GM12878 (cell line): ENCODE measurements around the gene ATOSA.

Experiments
- ATF2 ChIP-seq: IDR thresholded peaks from 2 replicates; pipeline ENCODE4 v1.6.1; 2012; ENCODE audit warnings: low read length, inconsistent platforms
- BRCA1 ChIP-seq: IDR thresholded peaks from 2 replicates; pipeline ENCODE4 v1.6.1; 2011; ENCODE audit warnings: low read depth, low read length, improper control_type of control experiment
- CTCF ChIP-seq, 3 experiments: IDR thresholded peaks in 2 of 3; conservative IDR thresholded peaks in 1 of 3; 2 replicates each; pipeline ENCODE4 v1.5.1; 2011; ENCODE audit warnings: low read depth in 3 of 3, low read length in 3 of 3, mild to moderate bottlenecking in 3 of 3, control low read depth in 2 of 3, moderate library complexity in 2 of 3, inconsistent platforms in 1 of 3, mixed read lengths in 1 of 3; ENCODE audit not compliant: control insufficient read depth in 2 of 3, insufficient read depth in 1 of 3; ENCODE audit errors: extremely low read depth in 1 of 3
- FOXM1 ChIP-seq: IDR thresholded peaks from 2 replicates; pipeline ENCODE4 v1.6.1; 2012; ENCODE audit warnings: low read depth, mild to moderate bottlenecking, inconsistent platforms, low read length, moderate library complexity
- SIN3A ChIP-seq: IDR thresholded peaks from 2 replicates; pipeline ENCODE4 v1.6.1; 2012; ENCODE audit warnings: low read depth, low read length, improper control_type of control experiment
- STAT1 ChIP-seq: fragments of 450-650 bp; conservative IDR thresholded peaks from 2 replicates; pipeline ENCODE4 v1.6.1; 2014; ENCODE audit warnings: antibody characterized with exemption, mild to moderate bottlenecking
- USF2 ChIP-seq: IDR thresholded peaks from 2 replicates; pipeline ENCODE4 v1.6.1; 2011; ENCODE audit warnings: low read depth, low read length, improper control_type of control experiment, borderline replicate concordance
- ZNF274 ChIP-seq: IDR thresholded peaks from one replicate; pipeline ENCODE4 v1.8.0; 2011; ENCODE audit not compliant: insufficient read length, insufficient read depth

- TF ChIP-seq SIN3A (no peak), FOXM1 (no peak), ATF2 (no peak), USF2 (no peak), STAT1 (no peak), ZNF274 (no peak), CTCF (IDR thresholded peaks at IDR 0.05 in 2 of 3, conservative IDR thresholded peaks at IDR 0.05 in 1 of 3; ENCODE audit: control insufficient read depth in 2 of 3, extremely low read depth in 1 of 3, insufficient read depth in 1 of 3, low read depth in 3 of 3, low read length in 3 of 3) (no peak), BRCA1 (no peak)
Measured at GRCh38 chr15:52715411-52715810, 36.2 kb upstream of the ATOSA start.
